Measurements from ENCODE around the gene LSAMP. TPM values are rescaled to one million over a fixed set of nuclear protein-coding genes. Genes with fewer than 3 reads are reported as not detected.

The LSAMP gene
- total RNA-seq, 1 experiment from 2014 or later = 5.7 TPM

GRCh38 chr3:116153174-116153573, 292.1 kb downstream of the LSAMP start (continued):
- TF ChIP-seq RORB (CRISPR knock-in tag; IDR thresholded peaks at IDR 0.05) = no peak
- no peak for TF ChIP-seq NR2C2 (CRISPR knock-in tag; IDR thresholded peaks at IDR 0.05)
- no peak for TF ChIP-seq AR (CRISPR knock-in tag; IDR thresholded peaks at IDR 0.05)
- no peak for TF ChIP-seq ZSCAN18 (CRISPR knock-in tag; IDR thresholded peaks at IDR 0.05)
- TF ChIP-seq ZNF138 (CRISPR knock-in tag; conservative IDR thresholded peaks at IDR 0.05) = no peak
- TF ChIP-seq ZBTB43 (CRISPR knock-in tag; IDR thresholded peaks at IDR 0.05) = no peak
- no peak for TF ChIP-seq ATF1 (CRISPR knock-in tag; IDR thresholded peaks at IDR 0.05)
- no peak for TF ChIP-seq ZMAT4 (CRISPR knock-in tag; IDR thresholded peaks at IDR 0.05)

- ATAC-seq (no peak), DNase-seq (ENCODE audit: low spot score) (no peak)
- Mint-ChIP-seq H3K27me3 (ENCODE audit: low read depth) (no peaks in the 10 kb centered on the region; the same call in 1 of the 2 replicates), H3K4me3 (no peak overlapping the region), H3K9me3 (peaks cover 15% of the 10 kb centered on the region), H3K4me1 (peaks cover 27% of the 10 kb centered on the region), H3K36me3 (peaks cover 8% of the 10 kb centered on the region), H3K27ac (no peak overlapping the region)
- TF ChIP-seq SOX15 (CRISPR knock-in tag; IDR thresholded peaks at IDR 0.05) (no peak), NR3C1 (CRISPR knock-in tag; conservative IDR thresholded peaks at IDR 0.05; ENCODE audit: low read depth) (no peak), MLX (CRISPR knock-in tag; IDR thresholded peaks at IDR 0.05) (no peak), EMX1 (CRISPR knock-in tag; IDR thresholded peaks at IDR 0.05) (no peak), ZMAT4 (CRISPR knock-in tag; IDR thresholded peaks at IDR 0.05) (no peak), ZNF121 (CRISPR knock-in tag; IDR thresholded peaks at IDR 0.05) (no peak), CDX4 (CRISPR knock-in tag; IDR thresholded peaks at IDR 0.05; ENCODE audit: borderline replicate concordance) (no peak), ATF1 (CRISPR knock-in tag; IDR thresholded peaks at IDR 0.05) (no peak)
- CTCF ChIA-PET = interaction anchor here (1.0 kb wide), 1 partner anchor 464 kb away, joined by 3 read pairs; no protein-coding TSS in a partner anchor
- POLR2A ChIA-PET = no interaction called here
Measured at GRCh38 chr3:116150655-116151167, 294.6 kb downstream of the LSAMP start.
